Neural cell (in vitro differentiated cells): ENCODE results near the gene S100A13. TPM values are rescaled to one million over a fixed set of nuclear protein-coding genes. Genes with fewer than 3 reads are reported as not detected.
"Not testable (repeated sequence)": the region's sequence is repeated elsewhere in the genome, so short reads cannot be mapped to it uniquely, and the experiment has no call there.

Experiments
- H2AFZ ChIP-seq: fragments of 200-600, 300-800 bp; sonication (generic), shearing (Covaris generic); 2 replicates; pipeline ENCODE4 v1.6.0; 2014; ENCODE audit warnings: low read depth, mild to moderate bottlenecking, antibody characterized with exemption, low read length, moderate library complexity
- H3F3A ChIP-seq: fragments of 200-600 bp; shearing (Covaris generic); 2 replicates; pipeline ENCODE4 v1.6.1; 2016; ENCODE audit warnings: mild to moderate bottlenecking, moderate library complexity, mixed read lengths, antibody characterized with exemption, low read length; ENCODE audit not compliant: insufficient read depth, poor library complexity, severe bottlenecking
- H3K27ac ChIP-seq: fragments of 200-600, 300-800 bp; sonication (generic), shearing (Covaris generic); 2 replicates; pipeline ENCODE4 v1.5.1; 2014; ENCODE audit warnings: mild to moderate bottlenecking, low read length, moderate library complexity
- H3K27me3 ChIP-seq: fragments of 300-800, 200-600 bp; sonication (generic), shearing (Covaris generic); 2 replicates; pipeline ENCODE4 v1.6.0; 2014; ENCODE audit warnings: mild to moderate bottlenecking, low read depth, low read length, moderate library complexity; ENCODE audit not compliant: insufficient read depth
- H3K36me3 ChIP-seq: fragments of 300-800, 200-600 bp; sonication (generic), shearing (Covaris generic); 2 replicates; pipeline ENCODE4 v1.5.1; 2014; ENCODE audit warnings: mild to moderate bottlenecking, antibody characterized with exemption, low read length, moderate library complexity; ENCODE audit not compliant: insufficient read depth
- H3K4me2 ChIP-seq: fragments of 300-800, 200-600 bp; sonication (generic), shearing (Covaris generic); 2 replicates; pipeline ENCODE4 v1.6.0; 2014; ENCODE audit warnings: mild to moderate bottlenecking, low read length
- H3K4me3 ChIP-seq: fragments of 300-800, 200-600 bp; sonication (generic), shearing (Covaris generic); 2 replicates; pipeline ENCODE4 v1.5.1; 2014; ENCODE audit warnings: mild to moderate bottlenecking, low read length, moderate library complexity
- H3K79me2 ChIP-seq: fragments of 200-600 bp; shearing (Covaris generic); replicated peaks from 2 replicates; pipeline ENCODE4 v1.6.0; 2014; ENCODE audit warnings: mild to moderate bottlenecking, low read length, moderate library complexity; ENCODE audit not compliant: insufficient read depth
- H3K9ac ChIP-seq: fragments of 300-800, 200-600 bp; sonication (generic), shearing (Covaris generic); 2 replicates; pipeline ENCODE4 v1.6.1; 2016; ENCODE audit warnings: mild to moderate bottlenecking, low read length, mixed read lengths
- H3K9me2 ChIP-seq: fragments of 200-600 bp; shearing (Covaris generic); 2 replicates; pipeline ENCODE4 v1.6.1; 2016; ENCODE audit warnings: mild to moderate bottlenecking, low read length, mixed read lengths; ENCODE audit not compliant: insufficient read depth
- H3K9me3 ChIP-seq: fragments of 200-600, 300-800 bp; sonication (generic), shearing (Covaris generic); 2 replicates; pipeline ENCODE4 v1.6.1; 2016; ENCODE audit warnings: mild to moderate bottlenecking, mixed run types, low read length, moderate library complexity, mixed read lengths
- H4K20me1 ChIP-seq: fragments of 200-600 bp; shearing (Covaris generic); 2 replicates; pipeline ENCODE4 v1.6.1; 2016; ENCODE audit warnings: mild to moderate bottlenecking, mixed run types; ENCODE audit not compliant: insufficient read depth
- CTCF ChIP-seq: fragments of 450-650 bp; IDR thresholded peaks from 2 replicates; pipeline ENCODE4 v1.5.1; 2014; ENCODE audit warnings: antibody characterized with exemption, mild to moderate bottlenecking, moderate library complexity; ENCODE audit not compliant: poor library complexity, severe bottlenecking
- EP300 ChIP-seq: fragments of 450-650 bp; conservative IDR thresholded peaks from 2 replicates; pipeline ENCODE4 v1.6.1; 2014; ENCODE audit warnings: antibody characterized with exemption, mild to moderate bottlenecking, moderate library complexity; ENCODE audit not compliant: poor library complexity, severe bottlenecking
- EZH2 ChIP-seq: fragments of 200-600, 300-800 bp; shearing (Covaris generic), sonication (generic); IDR thresholded peaks from 2 replicates; pipeline ENCODE4 v1.6.1; 2014; ENCODE audit warnings: antibody characterized with exemption, low read length, borderline replicate concordance, mild to moderate bottlenecking; ENCODE audit not compliant: insufficient read depth, poor library complexity, severe bottlenecking
- MXI1 ChIP-seq: fragments of 450-650 bp; conservative IDR thresholded peaks from 2 replicates; pipeline ENCODE4 v1.6.1; 2014; ENCODE audit warnings: antibody characterized with exemption, mild to moderate bottlenecking; ENCODE audit not compliant: poor library complexity, severe bottlenecking
- POLR2AphosphoS5 ChIP-seq: IDR thresholded peaks from 2 replicates; pipeline ENCODE4 v1.6.1; 2012
- RAD21 ChIP-seq: fragments of 450-650 bp; conservative IDR thresholded peaks from 2 replicates; pipeline ENCODE4 v1.6.1; 2014; ENCODE audit warnings: antibody characterized with exemption, mild to moderate bottlenecking, moderate library complexity
- REST ChIP-seq: IDR thresholded peaks from 2 replicates; pipeline ENCODE4 v1.6.1; 2012; ENCODE audit warnings: borderline replicate concordance
- SMC3 ChIP-seq: fragments of 450-650 bp; conservative IDR thresholded peaks from 2 replicates; pipeline ENCODE4 v1.6.1; 2014; ENCODE audit warnings: antibody characterized with exemption, mild to moderate bottlenecking, moderate library complexity; ENCODE audit not compliant: poor library complexity
- TAF1 ChIP-seq: IDR thresholded peaks from 2 replicates; pipeline ENCODE4 v1.6.1; 2012; ENCODE audit warnings: low read depth
- polyA plus RNA-seq: library from polyadenylated mRNA; depleted of rRNA; stranded (reverse); fragments of >200 nt; gene quantifications from 2 replicates; pipeline ENCODE4 v1.2.3, GENCODE V29; 2014

The S100A13 gene
- polyA plus RNA-seq, 1 donor from 2014 or later: 2.1 TPM

- not testable (repeated sequence) for H2AFZ ChIP-seq, H3F3A ChIP-seq, H4K20me1 ChIP-seq, H3K4me2 ChIP-seq, H3K9me2 ChIP-seq, H3K79me2 ChIP-seq, H3K4me3 ChIP-seq, H3K27me3 ChIP-seq, H3K9ac ChIP-seq, H3K36me3 ChIP-seq, H3K27ac ChIP-seq, H3K9me3 ChIP-seq
Observed at GRCh38 chr1:153582836-153583235, 44.5 kb downstream of the S100A13 start.

GRCh38 chr1:153578936-153579335, 48.4 kb downstream of the S100A13 start:
- H3F3A ChIP-seq: no peaks in the 10 kb centered on the region
- no peaks in the 10 kb centered on the region for H3K9me2 ChIP-seq
- no peaks in the 10 kb centered on the region for H3K9me3 ChIP-seq
- no peaks in the 10 kb centered on the region for H4K20me1 ChIP-seq
- no peak overlapping the region for H3K4me2 ChIP-seq
- H3K27ac ChIP-seq: no peak overlapping the region
- H3K4me3 ChIP-seq: no peak overlapping the region
- H3K36me3 ChIP-seq: no peaks in the 10 kb centered on the region
- H2AFZ ChIP-seq: no peak overlapping the region
- TF ChIP-seq TAF1: no peak
- no peak for TF ChIP-seq EZH2
- no peak for TF ChIP-seq SMC3
- no peak for TF ChIP-seq POLR2AphosphoS5
- TF ChIP-seq EP300: no peak
- no peak for TF ChIP-seq CTCF
- TF ChIP-seq RAD21: no peak
- no peak for TF ChIP-seq MXI1
- TF ChIP-seq REST: no peak
- no peak overlapping the region for H3K9ac ChIP-seq
- H3K79me2 ChIP-seq: no peaks in the 10 kb centered on the region
- no peaks in the 10 kb centered on the region for H3K27me3 ChIP-seq

- Histone ChIP-seq H3K4me3 (no peak overlapping the region), H3F3A (no peaks in the 10 kb centered on the region), H3K27me3 (no peaks in the 10 kb centered on the region), H2AFZ (no peak overlapping the region), H4K20me1 (no peaks in the 10 kb centered on the region), H3K9ac (no peak overlapping the region), H3K9me2 (no peaks in the 10 kb centered on the region), H3K27ac (no peak overlapping the region), H3K9me3 (no peaks in the 10 kb centered on the region), H3K4me2 (no peak overlapping the region), H3K36me3 (no peaks in the 10 kb centered on the region), H3K79me2 (no peaks in the 10 kb centered on the region)
- no peak for TF ChIP-seq POLR2AphosphoS5
- TF ChIP-seq RAD21: no peak
- no peak for TF ChIP-seq TAF1
- no peak for TF ChIP-seq CTCF
- no peak for TF ChIP-seq REST
- TF ChIP-seq EP300: no peak
- no peak for TF ChIP-seq SMC3
- no peak for TF ChIP-seq MXI1
- no peak for TF ChIP-seq EZH2
Observed at GRCh38 chr1:153578490-153578889, 48.8 kb downstream of the S100A13 start.
